ENCODE results near the gene SASH3. TPM values are rescaled to one million over a fixed set of nuclear protein-coding genes. Genes with fewer than 3 reads are reported as not detected.
A peak's percentile ranks its signal among the peaks of the same experiment; 100 is the strongest.

The SASH3 gene
- total RNA-seq, 2 donors from 2014 or later, result 2.9 to 4.5 TPM

DNA sequence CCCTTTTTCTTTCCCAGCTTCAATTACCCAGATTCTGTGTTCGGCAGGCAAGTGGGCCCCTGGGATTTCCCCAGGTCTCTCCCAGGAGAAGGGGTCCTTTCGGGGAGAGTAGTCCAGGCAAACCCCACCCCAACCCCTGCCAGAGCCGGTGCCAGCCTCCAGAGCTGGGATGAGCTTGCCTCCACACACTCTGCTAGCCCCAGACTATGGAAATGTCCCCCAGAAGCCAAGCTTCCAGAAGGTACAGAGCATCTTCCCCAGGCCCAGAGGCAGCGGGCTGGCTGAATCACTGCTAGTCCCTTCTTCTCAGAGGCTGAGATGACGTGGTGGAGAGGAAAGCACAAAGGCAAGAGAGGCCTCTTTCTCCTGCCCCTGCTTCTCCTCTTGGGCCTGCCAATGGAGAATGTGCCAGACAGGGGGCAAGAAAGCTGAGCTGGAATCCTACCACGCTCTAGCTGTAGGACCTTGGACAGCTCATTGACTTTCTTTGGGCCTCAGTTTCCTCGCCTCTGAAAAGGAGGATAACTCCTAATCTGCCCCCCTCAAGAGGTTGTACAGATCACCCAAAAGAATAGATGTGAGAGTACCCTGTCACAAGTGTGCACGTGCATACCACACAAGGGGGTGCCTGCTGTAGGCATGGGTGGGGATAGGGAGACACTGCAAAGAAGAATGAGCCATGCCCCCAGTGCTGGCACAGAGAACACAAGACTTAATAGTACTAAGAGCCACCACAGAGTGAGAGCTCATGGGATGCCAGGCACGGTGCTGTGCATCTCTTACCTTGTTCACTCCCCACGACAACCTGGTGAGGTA lies 2.1 kb downstream of the SASH3 start:
- DNase-seq, result no peak
- intact Hi-C loops (cut with DNase I), result no loop called here
- H3K27ac ChIP-seq, result no peak overlapping the region
- no peaks in the 10 kb centered on the region for H3K27me3 ChIP-seq
- peak overlapping the region; percentile 3 for H3K4me3 ChIP-seq
- no peaks in the 10 kb centered on the region for H3K4me1 ChIP-seq
- no peaks in the 10 kb centered on the region for H3K9me3 ChIP-seq
- no peaks in the 10 kb centered on the region for H3K36me3 ChIP-seq
- H3K9ac ChIP-seq (ENCODE audit: low read depth in 2 of 2, low read length in 2 of 2), result peak overlapping the region; percentile 41 to 44
- TF ChIP-seq CTCF (IDR thresholded peaks at IDR 0.05), result no peak

DNA sequence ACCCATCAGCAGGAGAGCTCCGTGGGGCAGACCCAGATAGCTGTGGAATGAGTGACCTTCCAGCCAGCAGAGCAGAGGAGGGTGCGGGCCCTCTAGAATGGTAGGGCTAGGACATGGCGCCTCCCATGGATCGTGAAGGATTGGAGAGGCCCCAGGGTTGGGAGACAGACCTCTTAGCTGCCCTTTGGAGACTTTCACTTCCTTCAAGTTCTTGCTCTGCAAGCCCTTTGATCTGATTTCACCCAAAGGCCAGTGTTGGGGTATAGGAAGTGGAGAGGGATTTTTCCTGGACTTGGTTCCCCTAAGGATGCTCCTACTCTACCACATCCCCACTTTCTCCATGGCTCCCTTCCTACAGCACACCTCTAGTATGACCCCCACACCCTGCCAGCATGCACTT lies 3.0 kb downstream of the SASH3 start:
- TF ChIP-seq CTCF (IDR thresholded peaks at IDR 0.05), result no peak
- H3K9me3 ChIP-seq, result no peaks in the 10 kb centered on the region
- H3K36me3 ChIP-seq, result no peaks in the 10 kb centered on the region
- DNase-seq, result no peak
- intact Hi-C loops (cut with DNase I), result no loop called here
- H3K9ac ChIP-seq (ENCODE audit: low read depth in 2 of 2, low read length in 2 of 2), result peak overlapping the region in 1 of 2 donors; percentile 44
- peak overlapping the region; percentile 9 for H3K4me3 ChIP-seq
- H3K4me1 ChIP-seq, result no peaks in the 10 kb centered on the region
- no peak overlapping the region for H3K27ac ChIP-seq
- no peaks in the 10 kb centered on the region for H3K27me3 ChIP-seq

- intact Hi-C loops (cut with DNase I), result no loop called here
- Histone ChIP-seq H3K4me3 (peak overlapping the region; percentile 9), H3K9ac (ENCODE audit: low read depth in 2 of 2, low read length in 2 of 2) (no peak overlapping the region), H3K27me3 (no peaks in the 10 kb centered on the region), H3K36me3 (no peaks in the 10 kb centered on the region), H3K4me1 (no peaks in the 10 kb centered on the region), H3K9me3 (no peaks in the 10 kb centered on the region), H3K27ac (no peak overlapping the region)
- TF ChIP-seq CTCF (IDR thresholded peaks at IDR 0.05), result no peak
- DNase-seq, result no peak
These were observed 3.6 kb downstream of the SASH3 start for GRCh38 chrX:129783291-129783713.

- H3K4me3 ChIP-seq, result no peak overlapping the region
- H3K36me3 ChIP-seq, result no peaks in the 10 kb centered on the region
- H3K4me1 ChIP-seq, result no peaks in the 10 kb centered on the region
- TF ChIP-seq CTCF (IDR thresholded peaks at IDR 0.05), result no peak
- peak overlapping the region in 1 of 2 donors; percentile 28 for H3K9ac ChIP-seq (ENCODE audit: low read depth in 2 of 2, low read length in 2 of 2)
- intact Hi-C loops (cut with DNase I), result no loop called here
- DNase-seq, result no peak
- no peaks in the 10 kb centered on the region for H3K9me3 ChIP-seq
- no peaks in the 10 kb centered on the region for H3K27me3 ChIP-seq
- no peak overlapping the region for H3K27ac ChIP-seq
These were observed 4.6 kb downstream of the SASH3 start for GRCh38 chrX:129784371-129784770.

DNA sequence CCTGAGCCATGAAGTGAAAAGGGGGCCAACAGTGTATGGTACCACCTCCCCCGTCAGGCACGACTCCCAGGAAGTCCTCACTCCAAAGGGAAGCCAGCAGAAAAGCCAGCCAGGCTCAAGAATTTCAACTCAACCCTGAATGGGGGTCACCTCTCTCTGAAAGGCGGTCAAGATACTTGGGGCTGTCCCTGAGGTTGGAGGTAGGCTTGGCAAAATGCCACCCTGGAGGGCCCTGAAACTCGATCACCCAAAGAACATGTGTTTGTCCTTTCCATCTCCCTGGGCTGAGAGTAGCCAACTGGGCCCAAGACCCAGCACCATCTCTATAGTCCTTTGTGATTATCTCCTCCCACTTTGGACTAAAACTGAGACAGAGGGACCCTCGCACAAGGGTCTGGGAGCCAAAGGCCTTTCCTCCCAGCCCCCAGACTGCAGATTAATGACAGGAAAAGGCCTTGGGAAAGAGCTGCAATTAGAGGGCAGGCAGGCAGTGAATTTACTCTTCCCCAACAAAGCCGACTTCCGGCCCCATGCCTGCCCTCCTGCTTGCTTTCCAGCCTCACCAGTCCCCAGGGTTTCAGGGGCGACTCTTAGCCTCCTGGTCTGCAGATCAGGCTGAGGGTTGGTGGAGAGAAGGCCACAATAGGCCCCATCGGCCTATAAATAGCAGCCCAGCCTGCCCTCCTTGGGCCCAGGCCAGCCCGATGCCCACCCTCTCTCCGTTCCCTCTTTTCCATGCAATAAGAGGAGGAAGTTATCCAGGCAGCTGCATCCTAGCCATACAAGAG lies 5.6 kb downstream of the SASH3 start:
- H3K4me1 ChIP-seq, result no peaks in the 10 kb centered on the region
- no peaks in the 10 kb centered on the region for H3K27me3 ChIP-seq
- no peak overlapping the region for H3K27ac ChIP-seq
- TF ChIP-seq CTCF (IDR thresholded peaks at IDR 0.05), result no peak
- no peaks in the 10 kb centered on the region for H3K36me3 ChIP-seq
- intact Hi-C loops (cut with DNase I), result no loop called here
- no peaks in the 10 kb centered on the region for H3K9me3 ChIP-seq
- no peak overlapping the region for H3K9ac ChIP-seq (ENCODE audit: low read depth in 2 of 2, low read length in 2 of 2)
- H3K4me3 ChIP-seq, result no peak overlapping the region
- DNase-seq, result no peak

Data from colonic mucosa (tissue), 4 donors.